Inferior parietal cortex (tissue), 1 donor: ENCODE results near the gene MRC2.

Experiments used
- DNase-seq: peaks from one replicate; pipeline ENCODE4 v3.0.0-alpha.2; 2016; ENCODE audit errors: extremely low spot score

Gene MRC2

DNA sequence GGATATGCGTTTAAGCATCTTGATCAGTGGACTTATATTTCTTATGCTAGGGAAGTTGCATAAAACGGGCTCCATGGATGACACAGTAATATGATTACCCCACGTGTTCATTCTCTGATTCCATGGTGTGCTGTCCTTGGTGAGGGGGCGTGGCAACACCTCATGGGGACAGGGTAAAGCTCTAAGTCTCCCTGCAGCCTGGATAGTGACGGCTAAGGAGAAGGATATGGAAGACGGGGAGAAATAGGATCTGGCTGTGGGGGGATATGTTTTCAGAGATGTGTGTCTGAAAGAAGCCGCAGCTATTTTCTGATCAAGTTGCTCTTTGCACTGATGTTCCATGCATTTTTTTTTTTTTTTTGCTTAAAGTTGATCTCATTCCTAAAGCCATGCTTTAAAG, 96.4 kb downstream of the MRC2 start:
- DNase-seq: peak; percentile 11

DNA sequence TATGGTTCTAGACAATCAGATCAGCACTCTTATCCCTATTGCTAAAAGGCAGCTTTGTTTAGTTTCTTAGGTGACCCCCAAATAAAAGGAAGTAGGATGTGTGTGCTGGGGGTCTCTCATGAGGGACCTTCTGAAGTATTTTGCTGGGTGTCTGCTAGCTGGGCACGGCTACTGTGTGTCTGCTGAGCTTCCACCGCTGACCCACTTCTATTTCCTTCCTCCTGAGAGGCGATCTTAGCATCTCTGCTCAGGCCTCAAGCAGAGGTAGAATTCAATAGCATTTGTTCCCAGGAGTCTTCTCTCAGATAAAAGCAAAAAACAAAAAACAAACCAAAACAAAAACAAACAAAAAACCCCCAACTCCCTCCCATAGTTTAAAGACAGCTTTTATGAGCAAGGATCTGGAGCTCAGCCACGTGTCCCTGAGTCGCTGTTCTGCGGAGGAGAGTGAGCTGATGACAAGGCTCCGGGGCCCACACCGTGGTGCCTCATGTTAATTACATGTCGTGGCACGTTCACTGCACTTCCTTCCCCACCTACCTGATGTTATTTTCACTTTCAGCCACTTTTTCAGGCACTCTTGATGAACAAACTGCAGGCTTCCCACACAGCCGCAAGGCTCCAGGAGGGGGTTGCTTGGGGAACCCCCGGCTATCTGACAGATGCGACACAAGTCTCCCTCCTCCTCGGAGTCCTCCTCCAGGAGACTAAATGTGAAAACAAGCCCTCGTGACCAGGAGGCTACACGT, 97.1 kb downstream of the MRC2 start:
- DNase-seq: peak; percentile 21

DNA sequence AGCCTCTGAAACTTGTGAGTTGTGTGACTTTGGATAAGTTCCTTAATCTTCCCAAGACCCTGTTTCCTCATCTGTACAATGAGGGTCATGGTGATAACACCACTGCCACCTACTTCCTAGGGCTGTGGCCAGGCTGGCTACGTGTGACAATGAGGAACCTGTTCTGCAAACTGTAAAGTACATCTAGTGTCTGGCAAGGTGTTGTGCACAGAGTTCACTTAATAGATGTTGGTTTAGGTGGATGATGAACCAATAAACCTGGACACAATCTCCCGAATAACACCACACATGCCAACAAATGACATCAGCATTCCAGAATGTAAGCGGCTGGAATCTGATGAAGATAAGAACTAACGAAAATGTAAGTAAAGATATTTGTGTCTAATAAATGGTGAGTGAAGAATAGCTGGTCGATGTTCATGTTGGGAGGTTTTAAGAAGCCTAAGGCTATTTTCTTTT, 98.3 kb downstream of the MRC2 start:
- DNase-seq: no peak

DNA sequence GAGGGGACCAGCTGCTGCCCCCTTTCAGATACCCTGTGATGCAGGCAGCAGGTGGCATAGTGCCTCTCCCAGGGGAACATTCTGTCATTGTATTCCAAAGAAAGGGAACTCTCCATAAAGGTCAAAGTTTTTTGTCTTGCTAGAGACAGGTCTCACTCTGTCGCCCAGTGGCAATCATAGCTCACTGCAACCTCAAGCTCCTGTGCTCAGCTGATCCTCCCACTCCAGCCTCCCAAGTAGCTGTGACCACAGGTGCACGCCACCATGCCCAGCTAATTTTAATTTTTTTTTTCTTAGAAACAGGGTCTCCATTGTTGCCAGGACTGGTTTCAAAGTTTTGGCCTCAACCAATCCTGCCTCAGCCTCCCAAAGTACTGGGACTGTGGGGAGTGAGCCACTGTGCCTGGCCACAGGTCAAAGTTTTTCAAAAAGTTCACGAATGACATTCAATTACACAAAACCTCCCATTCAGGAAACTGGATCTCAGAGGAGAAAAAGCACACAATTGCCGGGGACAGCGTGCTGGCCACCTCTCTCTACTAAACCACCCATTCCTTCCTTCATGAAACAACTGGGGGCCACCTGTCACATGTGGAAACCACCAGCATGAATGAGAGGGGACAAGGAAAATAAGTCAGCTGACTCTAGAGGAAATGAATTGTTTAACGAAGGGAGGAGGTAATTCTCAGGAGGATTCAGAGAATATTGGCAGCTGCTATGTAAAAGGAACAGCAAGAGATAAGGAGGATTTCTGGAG, 100.6 kb downstream of the MRC2 start:
- DNase-seq: no peak

DNA sequence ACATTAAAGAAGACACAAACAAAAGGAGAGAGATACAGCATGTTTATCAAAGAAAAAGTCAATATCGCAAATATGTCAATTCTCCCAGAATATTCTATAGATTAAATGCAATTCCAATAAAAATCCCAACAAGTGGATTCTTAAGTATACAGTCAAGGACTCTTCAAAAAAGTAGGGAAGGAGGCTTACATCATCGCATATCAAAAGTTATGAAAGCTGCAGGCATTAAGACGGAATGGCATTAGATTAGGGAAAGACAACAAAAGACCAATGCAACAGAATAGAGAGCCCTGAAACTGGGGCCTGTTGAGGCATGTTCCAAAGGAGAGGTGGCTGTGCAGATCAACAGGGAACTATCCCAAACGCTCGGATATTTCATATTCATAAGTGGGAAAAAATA, 104.7 kb downstream of the MRC2 start:
- no peak for DNase-seq

DNA sequence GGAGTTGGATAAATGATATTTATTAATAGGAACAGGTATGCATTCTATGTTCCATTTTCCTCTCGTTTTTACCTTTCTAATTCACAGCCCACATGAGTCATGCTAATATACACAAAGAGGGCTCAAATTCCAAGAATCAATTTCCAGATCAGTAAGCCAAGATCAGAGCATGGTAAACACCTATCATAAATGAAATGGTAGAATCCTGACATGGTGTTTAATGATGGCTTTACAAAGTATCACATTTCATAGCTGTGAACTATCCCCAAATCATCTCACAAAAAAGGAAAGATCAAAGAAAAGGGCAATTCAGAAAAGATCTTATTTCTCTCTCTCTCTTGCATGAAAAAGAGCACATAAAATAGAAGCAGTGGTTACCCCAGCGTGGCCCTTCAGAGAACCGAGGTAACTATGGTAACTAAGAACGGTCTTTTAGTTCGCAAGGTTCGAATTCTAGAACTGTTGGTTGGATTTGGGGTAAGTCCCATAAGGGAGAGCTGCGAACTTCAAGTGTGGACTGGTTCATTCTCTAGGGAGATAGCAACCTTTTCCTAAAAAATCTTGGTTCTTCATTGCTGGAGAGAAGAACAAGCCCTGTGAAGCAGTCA, 107.7 kb downstream of the MRC2 start:
- DNase-seq: no peak

DNA sequence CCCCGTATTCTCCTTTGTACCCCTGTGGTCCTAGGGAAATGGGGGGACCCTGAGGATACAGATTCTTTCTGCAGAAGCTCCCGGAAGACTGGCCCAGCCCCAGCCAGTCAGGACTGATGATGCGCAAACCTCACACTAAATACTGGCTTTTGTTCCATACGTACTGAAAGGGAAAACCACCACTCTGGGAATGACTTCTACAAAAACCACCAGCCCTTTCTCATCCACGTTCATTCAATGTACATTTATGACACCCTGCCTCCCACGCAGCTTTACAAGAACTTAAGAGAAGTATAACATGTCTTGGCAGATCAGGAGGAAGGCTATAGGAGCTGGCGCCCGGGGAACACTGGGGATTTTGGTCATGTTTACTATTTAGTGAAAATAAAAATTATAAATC, 110.0 kb downstream of the MRC2 start:
- DNase-seq: no peak

DNA sequence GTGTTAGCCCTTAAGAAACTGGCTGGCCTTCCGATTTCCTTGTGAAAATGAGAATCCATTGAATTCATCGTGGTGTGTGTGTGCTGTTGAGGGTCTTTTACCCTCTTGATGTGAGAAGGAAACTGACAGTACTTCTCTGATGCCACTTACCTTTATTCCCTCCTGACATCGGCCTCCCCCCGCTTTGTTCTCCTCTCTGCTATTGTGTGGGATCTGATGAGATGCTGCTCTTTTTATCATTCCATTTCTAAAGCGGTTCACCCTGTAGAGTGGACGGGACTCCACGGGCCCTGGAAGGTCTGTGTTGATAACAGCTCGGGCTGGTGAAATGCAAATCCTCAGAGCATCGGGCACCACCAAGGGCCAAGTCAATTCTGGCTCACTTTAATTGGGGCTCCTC, 110.8 kb downstream of the MRC2 start:
- no peak for DNase-seq

DNA sequence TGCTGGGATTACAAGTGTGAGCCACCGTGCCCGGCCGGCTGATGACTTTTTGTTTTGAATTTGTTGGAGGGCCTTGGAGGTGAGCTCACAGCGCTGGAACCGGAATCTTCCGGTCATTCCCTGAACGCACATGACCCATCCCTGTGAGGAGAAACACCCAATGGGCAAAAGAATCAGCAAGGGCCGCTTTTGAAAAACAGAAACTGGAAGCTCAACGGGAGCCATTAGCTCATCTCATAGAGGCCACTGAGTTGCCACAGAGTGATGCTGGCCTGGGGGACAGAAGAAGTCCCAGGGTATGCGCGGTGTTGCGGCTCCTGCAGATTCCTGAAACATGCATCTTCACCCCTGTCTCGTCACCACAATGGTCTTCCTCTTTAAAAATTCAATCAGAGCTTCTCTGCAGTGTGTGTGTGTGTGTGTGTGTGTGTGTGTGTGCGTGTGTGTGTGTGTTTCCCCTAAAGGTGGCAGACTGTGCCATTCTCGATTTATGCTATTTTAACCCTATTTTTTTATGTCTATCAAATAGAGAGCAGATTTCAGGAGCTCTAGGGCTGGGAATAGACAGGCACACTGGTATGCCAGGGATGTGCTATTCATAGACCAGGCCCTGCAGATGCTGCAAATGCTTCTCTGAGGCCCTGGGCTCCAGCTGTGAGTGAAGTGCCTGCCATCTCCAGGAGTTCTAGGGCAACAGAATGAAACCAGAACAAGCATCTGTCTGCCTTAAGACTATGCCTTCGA, 112.3 kb downstream of the MRC2 start:
- no peak for DNase-seq

DNA sequence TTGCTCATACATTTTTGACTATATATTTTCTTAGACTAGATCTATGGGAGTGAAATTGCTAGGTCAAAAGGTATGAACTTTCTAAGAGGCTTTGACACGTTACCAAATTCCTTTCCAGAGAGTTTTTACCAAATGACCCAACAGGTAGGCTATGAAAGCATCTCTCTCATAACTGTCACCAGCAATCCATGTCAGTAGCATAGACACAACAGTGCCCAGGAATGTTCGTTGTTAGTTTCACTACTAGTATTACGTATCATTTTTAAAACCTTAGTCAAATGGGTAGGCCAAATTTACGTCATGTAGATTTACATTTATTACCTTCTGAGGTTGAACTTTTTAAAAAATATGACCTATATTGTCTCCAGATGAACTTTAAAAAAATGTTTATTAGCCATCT, 113.8 kb downstream of the MRC2 start:
- no peak for DNase-seq
